ENCODE results near the gene ENTPD1.
"Not testable (repeated sequence)": the region's sequence is repeated elsewhere in the genome, so short reads cannot be mapped to it uniquely, and the experiment has no call there.

The ENTPD1 gene

DNA sequence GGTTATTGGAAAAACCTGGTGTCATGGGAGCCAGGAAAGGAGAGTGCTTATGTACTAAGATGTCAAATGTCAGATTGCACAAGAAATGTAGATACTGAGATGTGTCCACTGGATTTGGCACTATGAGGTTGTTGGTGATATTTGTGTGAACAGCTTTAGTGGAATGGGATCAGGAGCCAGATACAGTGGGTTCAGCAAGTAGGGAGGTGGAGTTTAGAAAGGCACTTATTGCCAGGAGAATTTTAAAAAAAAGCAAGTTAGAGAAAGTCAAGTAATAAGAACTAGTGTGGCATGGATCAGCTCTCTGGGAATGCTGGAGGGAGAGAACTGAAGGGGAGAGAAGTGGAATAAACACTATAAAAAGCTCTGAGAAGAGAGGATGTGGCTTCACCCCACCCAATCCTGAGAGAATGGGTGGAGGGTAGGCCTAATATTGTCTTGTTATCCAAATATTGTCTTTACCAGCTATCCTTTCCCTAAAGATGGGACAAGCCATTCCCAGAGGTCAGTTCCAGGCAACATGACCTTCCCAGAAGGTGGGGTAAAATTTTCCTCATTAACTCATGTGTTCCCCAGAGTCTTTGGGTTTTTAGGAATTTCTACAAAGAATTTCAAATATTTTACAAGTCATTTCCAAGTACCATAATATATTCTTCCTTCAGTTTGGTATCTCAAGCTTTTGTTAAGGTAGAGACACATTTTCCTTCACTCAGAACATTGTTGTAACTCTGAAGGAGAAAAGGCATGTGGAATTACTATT is 42.3 kb downstream of the ENTPD1 start:
- no peak for TF ChIP-seq ZFX (IDR thresholded peaks at IDR 0.05; ENCODE audit: borderline replicate concordance)
- no peak for TF ChIP-seq CTCF (IDR thresholded peaks at IDR 0.05)
- no peak overlapping the region for H3K27ac ChIP-seq

DNA sequence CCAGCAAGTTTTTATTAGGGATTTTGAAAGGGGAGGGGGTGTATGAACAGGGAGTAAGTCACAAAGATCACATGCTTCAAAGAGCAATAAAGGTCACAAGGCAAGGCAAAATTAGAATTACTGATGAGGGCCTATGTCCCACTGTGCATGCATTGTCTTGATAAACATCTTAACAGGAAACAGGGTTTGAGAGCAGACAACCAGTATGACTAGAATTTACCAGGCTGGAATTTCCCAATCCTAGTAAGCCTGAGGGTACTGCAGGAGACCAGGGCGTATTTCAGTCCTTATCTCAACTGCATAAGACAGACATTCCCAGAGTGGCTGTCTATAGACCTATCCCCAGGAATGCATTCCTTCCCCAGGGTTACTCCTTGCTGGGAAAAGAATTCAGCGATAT is 44.3 kb downstream of the ENTPD1 start:
- not testable (repeated sequence) for H3K27ac ChIP-seq

GRCh38 chr10:95806687-95807380 is 50.9 kb downstream of the ENTPD1 start:
- H3K27ac ChIP-seq: not testable (repeated sequence)

GRCh38 chr10:95808705-95809308 is 52.8 kb downstream of the ENTPD1 start:
- not testable (repeated sequence) for H3K27ac ChIP-seq

DNA sequence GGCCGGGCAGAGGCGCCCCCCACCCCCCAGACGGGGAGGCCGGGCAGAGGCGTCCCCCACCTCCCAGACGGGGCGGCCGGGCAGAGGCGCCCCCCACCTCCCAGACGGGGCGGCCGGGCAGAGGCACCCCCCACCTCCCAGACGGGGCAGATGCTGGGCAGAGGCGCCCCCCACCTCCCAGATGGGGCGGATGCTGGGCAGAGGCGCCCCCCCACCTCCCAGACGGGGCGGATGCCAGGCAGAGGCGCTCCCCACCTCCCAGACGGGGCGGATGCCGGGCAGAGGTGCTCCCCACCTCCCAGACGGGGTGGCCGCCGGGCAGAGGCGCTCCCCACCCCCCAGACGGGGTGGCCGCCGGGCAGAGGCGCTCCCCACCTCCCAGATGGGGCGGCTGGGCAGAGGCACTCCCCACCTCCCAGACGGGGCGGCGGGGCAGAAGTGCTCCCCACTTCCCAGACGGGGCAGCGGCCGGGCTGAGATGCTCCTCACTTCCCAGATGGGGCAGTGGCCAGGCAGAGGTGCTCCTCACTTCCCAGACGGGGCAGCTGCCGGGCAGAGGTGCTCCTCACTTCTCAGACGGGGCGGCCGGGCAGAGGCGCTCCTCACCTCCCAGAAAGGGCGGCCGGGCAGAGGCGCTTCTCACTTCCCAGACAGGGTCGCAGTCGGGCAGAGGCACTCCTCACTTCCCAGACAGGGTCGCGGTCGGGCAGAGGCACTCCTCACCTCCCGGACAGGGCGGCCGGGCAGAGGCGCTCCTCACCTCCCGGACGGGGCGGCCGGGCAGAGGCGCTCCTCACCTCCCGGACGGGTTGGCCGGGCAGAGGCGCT is 53.6 kb downstream of the ENTPD1 start:
- no peak for TF ChIP-seq ZFX (IDR thresholded peaks at IDR 0.05; ENCODE audit: borderline replicate concordance)
- no peak for TF ChIP-seq CTCF (IDR thresholded peaks at IDR 0.05)
- H3K27ac ChIP-seq: no peak overlapping the region

DNA sequence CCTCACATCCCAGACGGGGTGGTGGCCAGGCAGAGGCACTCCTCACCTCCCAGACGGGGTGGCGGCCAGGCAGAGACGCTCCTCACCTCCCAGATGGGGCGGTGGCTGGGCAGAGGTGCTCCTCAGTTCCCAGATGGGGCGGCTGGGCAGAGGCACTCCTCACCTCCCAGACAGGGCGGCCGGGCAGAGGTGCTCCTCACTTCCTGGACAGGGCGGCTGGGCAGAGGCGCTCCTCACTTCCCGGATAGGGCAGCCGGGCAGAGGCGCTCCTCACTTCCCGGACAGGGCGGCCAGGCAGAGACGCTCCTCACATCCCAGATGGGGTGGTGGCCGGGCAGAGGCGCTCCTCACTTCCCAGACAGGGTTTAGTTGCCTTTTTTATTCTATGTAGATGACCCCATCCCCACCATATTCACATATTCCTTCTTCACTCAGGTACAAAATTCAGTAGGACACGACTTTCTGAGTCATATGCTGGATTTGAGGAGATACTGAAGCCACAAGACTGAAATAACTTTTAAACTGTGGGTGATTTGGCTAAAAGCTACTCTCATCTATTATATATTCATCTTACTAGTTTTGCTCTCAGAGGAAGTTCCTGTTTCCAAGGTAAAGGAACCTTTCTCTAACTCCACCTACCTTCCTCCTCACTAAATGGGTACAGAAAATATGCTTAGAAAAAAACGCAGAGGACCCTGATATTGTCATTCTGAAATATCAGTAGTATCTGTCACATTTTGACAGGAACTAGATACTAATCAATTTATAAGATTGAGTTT is 54.4 kb downstream of the ENTPD1 start:
- TF ChIP-seq CTCF (IDR thresholded peaks at IDR 0.05) (no peak), ZFX (IDR thresholded peaks at IDR 0.05; ENCODE audit: borderline replicate concordance) (no peak)
- H3K27ac ChIP-seq: no peak overlapping the region

GRCh38 chr10:95813054-95813685 is 57.2 kb downstream of the ENTPD1 start:
- H3K27ac ChIP-seq: no peak overlapping the region
- TF ChIP-seq CTCF (IDR thresholded peaks at IDR 0.05) (no peak), ZFX (IDR thresholded peaks at IDR 0.05; ENCODE audit: borderline replicate concordance) (no peak)
